Measurements from ENCODE around the gene EPB41L4B. TPM values are rescaled to one million over a fixed set of nuclear protein-coding genes. Genes with fewer than 3 reads are reported as not detected.

Gene EPB41L4B
- total RNA-seq, 1 donor from 2014 or later, result 9.9 TPM

- intact Hi-C loops (cut with DNase I), result loop anchor here (10.0 kb wide), 1 partner anchor 144 kb away; no protein-coding TSS in a partner anchor
- DNase-seq (peak; percentile 60), ATAC-seq (ENCODE audit: poor library complexity) (peak; percentile 59)
These were observed 8.2 kb upstream of the EPB41L4B start for GRCh38 chr9:109328978-109329637.

- DNase-seq (no peak), ATAC-seq (ENCODE audit: poor library complexity) (no peak)
- intact Hi-C loops (cut with DNase I), result loop anchor here (10.0 kb wide), 1 partner anchor 140 kb away; no protein-coding TSS in a partner anchor
These were observed 4.2 kb upstream of the EPB41L4B start for GRCh38 chr9:109325089-109325488.

- no peak for DNase-seq
- no peak for ATAC-seq (ENCODE audit: poor library complexity)
- intact Hi-C loops (cut with DNase I), result loop anchor here (10.0 kb wide), 1 partner anchor 139 kb away; no protein-coding TSS in a partner anchor
These were observed 2.9 kb upstream of the EPB41L4B start for GRCh38 chr9:109323771-109324170.

GRCh38 chr9:109321727-109322126 is 868 bp upstream of the EPB41L4B start:
- intact Hi-C loops (cut with DNase I), result loop anchor here (2.0 to 10.0 kb wide), 2 partner anchors 77 to 137 kb away; no protein-coding TSS in a partner anchor
- no peak for ATAC-seq (ENCODE audit: poor library complexity)
- DNase-seq, result no peak

GRCh38 chr9:109320331-109320741 is 523 bp downstream of the EPB41L4B start:
- ATAC-seq (ENCODE audit: poor library complexity), result peak; percentile 18
- intact Hi-C loops (cut with DNase I), result loop anchor here (2.0 to 10.0 kb wide), 2 partner anchors 76 to 136 kb away; no protein-coding TSS in a partner anchor
- DNase-seq, result no peak

GRCh38 chr9:109319626-109320241 is 1.1 kb downstream of the EPB41L4B start:
- no peak for ATAC-seq (ENCODE audit: poor library complexity)
- intact Hi-C loops (cut with DNase I), result loop anchor here (2.0 to 10.0 kb wide), 2 partner anchors 75 to 135 kb away; no protein-coding TSS in a partner anchor
- no peak for DNase-seq

- ATAC-seq (ENCODE audit: poor library complexity), result no peak
- intact Hi-C loops (cut with DNase I), result no loop called here
- peak; percentile 45 for DNase-seq
These were observed 1.7 kb downstream of the EPB41L4B start for GRCh38 chr9:109319017-109319625.

- intact Hi-C loops (cut with DNase I), result no loop called here
- ATAC-seq (ENCODE audit: poor library complexity), result no peak
- DNase-seq, result no peak
These were observed 2.7 kb downstream of the EPB41L4B start for GRCh38 chr9:109317979-109318741.

GRCh38 chr9:109317311-109317978 is 3.4 kb downstream of the EPB41L4B start:
- DNase-seq (no peak), ATAC-seq (ENCODE audit: poor library complexity) (no peak)
- intact Hi-C loops (cut with DNase I), result no loop called here

GRCh38 chr9:109316207-109316640 is 4.6 kb downstream of the EPB41L4B start:
- intact Hi-C loops (cut with DNase I), result no loop called here
- DNase-seq (peak; percentile 81), ATAC-seq (ENCODE audit: poor library complexity) (peak; percentile 67)

GRCh38 chr9:109315480-109316206 is 5.2 kb downstream of the EPB41L4B start:
- intact Hi-C loops (cut with DNase I), result no loop called here
- DNase-seq (no peak), ATAC-seq (ENCODE audit: poor library complexity) (no peak)

GRCh38 chr9:109314011-109314531 is 6.8 kb downstream of the EPB41L4B start:
- DNase-seq, result no peak
- intact Hi-C loops (cut with DNase I), result no loop called here
- ATAC-seq (ENCODE audit: poor library complexity), result peak; percentile 25

GRCh38 chr9:109313351-109313750 is 7.5 kb downstream of the EPB41L4B start:
- DNase-seq, result no peak
- intact Hi-C loops (cut with DNase I), result no loop called here
- ATAC-seq (ENCODE audit: poor library complexity), result peak; percentile 7

- ATAC-seq (ENCODE audit: poor library complexity) (no peak), DNase-seq (no peak)
- intact Hi-C loops (cut with DNase I), result no loop called here
These were observed 8.1 kb downstream of the EPB41L4B start for GRCh38 chr9:109312783-109313182.

GRCh38 chr9:109311731-109312130 is 9.1 kb downstream of the EPB41L4B start:
- DNase-seq (no peak), ATAC-seq (ENCODE audit: poor library complexity) (no peak)
- intact Hi-C loops (cut with DNase I), result no loop called here

GRCh38 chr9:109311286-109311685 is 9.6 kb downstream of the EPB41L4B start:
- DNase-seq (no peak), ATAC-seq (ENCODE audit: poor library complexity) (no peak)
- intact Hi-C loops (cut with DNase I), result no loop called here

- DNase-seq (no peak), ATAC-seq (ENCODE audit: poor library complexity) (no peak)
- intact Hi-C loops (cut with DNase I), result no loop called here
These were observed 10.4 kb downstream of the EPB41L4B start for GRCh38 chr9:109310486-109310901.

Data from Right ventricle myocardium superior (tissue), 1 donor.